ENCODE results near the gene CCL2.
"Not testable (repeated sequence)": the region's sequence is repeated elsewhere in the genome, so short reads cannot be mapped to it uniquely, and the experiment has no call there.

The CCL2 gene

DNA sequence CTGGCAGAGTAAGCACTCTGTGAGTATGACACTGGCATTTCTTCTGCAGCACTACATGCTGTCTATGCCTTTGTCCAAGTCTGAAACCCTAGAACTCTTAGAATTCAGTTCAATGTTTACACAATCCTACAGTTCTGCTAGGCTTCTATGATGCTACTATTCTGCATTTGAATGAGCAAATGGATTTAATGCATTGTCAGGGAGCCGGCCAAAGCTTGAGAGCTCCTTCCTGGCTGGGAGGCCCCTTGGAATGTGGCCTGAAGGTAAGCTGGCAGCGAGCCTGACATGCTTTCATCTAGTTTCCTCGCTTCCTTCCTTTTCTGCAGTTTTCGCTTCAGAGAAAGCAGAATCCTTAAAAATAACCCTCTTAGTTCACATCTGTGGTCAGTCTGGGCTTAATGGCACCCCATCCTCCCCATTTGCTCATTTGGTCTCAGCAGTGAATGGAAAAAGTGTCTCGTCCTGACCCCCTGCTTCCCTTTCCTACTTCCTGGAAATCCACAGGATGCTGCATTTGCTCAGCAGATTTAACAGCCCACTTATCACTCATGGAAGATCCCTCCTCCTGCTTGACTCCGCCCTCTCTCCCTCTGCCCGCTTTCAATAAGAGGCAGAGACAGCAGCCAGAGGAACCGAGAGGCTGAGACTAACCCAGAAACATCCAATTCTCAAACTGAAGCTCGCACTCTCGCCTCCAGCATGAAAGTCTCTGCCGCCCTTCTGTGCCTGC, at the start of gene CCL2:
Gene CCL2, plus strand, starts transcription at position 635 of the 730 bp plus-strand sequence. Its CDS starts 65 bp downstream, at position 700.
- no peak for DNase-seq

DNA sequence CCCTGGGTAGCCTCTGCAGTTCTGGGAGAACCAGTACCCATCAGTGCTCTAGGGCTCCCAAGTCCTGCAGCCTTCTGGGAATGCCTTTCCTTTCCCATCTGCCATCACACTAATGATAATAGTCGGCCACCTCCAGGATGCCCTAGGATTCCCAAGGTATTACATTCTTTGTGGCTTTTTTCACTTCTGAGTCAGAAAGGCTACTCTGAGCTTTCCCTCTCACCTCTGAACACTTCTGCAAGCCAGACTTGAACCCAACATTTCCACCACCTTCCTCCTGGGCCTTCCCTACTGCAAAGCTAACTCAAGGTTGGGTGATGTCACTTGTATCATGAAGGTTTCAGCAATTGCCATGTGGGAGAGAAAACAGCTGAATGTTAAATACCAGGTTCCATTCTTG, 49.7 kb upstream of the CCL2 start:
- no peak for DNase-seq

GRCh38 chr17:34206569-34206968, 48.5 kb upstream of the CCL2 start:
- DNase-seq, result no peak

- DNase-seq, result no peak
These were observed 47.5 kb upstream of the CCL2 start for GRCh38 chr17:34207572-34207971.

DNA sequence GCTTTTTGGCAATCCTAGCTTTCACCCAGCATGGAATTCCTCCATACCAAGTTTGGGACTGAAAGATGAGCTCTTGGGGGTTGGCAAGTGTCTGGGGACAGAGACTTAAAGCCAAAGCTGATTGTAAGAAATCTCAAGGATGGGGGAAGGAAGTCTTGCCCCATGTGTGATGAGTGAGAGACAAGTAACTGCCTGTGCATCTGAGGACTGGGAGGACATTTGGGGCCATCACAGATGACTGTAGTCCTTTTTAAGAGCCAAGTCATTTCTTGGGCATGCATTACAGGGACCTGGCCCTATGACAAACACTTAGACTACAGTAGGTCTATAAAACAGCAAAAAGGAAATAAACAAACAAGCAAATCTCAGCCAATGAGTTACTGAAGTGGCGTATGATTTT, 36.3 kb upstream of the CCL2 start:
- DNase-seq, result no peak

- no peak for DNase-seq
These were observed 35.7 kb upstream of the CCL2 start for GRCh38 chr17:34219405-34219804.

DNA sequence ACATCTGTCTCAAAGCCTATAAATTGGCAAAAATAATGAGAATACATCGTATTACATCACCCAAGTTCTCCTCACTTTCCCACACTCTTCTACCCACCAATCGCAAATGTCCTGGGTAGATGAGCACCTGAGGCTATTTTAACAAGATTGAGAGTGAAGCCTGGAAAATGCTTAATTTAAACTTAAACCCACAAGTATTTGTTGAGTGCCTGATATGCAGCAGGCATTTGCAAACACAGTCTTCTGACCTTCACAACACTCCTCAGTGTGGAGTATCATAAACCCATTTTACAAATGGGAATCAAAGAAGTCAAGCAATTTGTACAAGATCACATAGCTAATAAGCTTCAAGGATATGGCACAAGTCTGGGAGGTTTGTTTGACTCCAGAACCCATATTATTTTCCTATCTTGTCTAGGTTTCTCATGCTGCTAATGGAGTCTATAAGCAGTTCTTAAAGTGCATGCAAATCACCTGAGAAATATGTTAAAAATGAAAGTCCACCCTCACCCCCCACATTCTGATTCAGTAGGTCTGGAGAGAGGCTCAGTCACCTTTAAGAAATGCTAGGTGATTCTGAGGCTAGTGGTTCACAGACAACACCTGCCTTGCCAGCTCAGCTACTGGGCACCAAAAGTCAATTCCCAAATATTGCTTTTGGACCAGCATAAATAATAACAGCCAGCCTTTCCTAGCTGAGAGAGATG, 34.9 kb upstream of the CCL2 start:
- no peak for DNase-seq

- DNase-seq, result no peak
These were observed 34.2 kb upstream of the CCL2 start for GRCh38 chr17:34220752-34221395.

DNA sequence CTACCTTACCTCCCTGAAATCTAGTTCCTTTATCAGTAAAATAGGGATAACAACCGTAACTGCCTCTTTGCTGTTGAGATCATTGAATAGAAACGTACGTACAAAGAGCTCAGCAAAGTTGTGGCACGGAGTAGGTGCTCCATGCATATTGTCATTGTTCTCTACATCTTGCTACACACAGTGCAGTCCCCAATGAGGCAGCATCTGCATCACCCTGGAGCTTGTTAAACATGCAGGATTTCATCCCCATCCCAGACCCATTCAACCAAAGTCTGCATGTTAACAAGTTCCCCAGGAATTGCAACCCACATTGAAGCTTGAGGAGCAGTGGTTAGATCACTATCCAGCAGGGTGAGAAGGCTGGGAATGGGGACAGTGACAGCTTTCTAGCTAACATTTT, 33.7 kb upstream of the CCL2 start:
- DNase-seq, result no peak

GRCh38 chr17:34222722-34223497, 32.2 kb upstream of the CCL2 start:
- no peak for DNase-seq

DNA sequence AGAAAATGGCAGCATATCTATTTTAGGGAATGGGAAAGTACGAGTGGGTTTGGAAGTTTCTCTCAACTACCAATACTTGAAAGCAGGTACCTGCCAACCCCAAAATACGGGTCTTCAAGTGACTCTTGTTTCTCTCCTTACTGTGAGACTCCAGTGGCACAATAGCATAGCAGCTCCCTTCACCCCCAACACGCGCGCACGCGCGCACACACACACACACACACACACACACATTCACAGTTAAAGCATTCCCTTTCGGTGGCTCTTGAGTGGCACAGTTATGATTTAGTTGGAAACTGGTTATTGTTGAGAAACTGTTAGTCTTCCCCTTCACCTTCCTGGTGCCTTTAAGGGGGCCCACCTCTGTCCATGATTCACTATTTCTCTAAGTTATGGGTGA, 30.0 kb upstream of the CCL2 start:
- DNase-seq, result no peak

GRCh38 chr17:34226011-34226743, 28.9 kb upstream of the CCL2 start:
- no peak for DNase-seq

DNA sequence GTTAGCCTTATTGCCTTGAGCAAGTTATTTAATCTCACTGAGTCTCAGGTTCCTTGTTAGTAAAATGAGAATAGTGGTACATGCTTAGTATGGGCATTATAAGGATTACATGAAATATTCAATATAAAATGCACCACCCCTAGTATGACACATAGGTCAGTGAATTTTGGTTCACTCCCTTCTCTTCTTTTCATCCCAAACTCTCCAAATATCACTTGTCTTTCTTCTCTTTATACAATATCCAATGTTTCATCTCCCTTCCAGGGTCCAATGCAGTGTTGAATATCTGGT, 28.4 kb upstream of the CCL2 start:
- no peak for DNase-seq

DNA sequence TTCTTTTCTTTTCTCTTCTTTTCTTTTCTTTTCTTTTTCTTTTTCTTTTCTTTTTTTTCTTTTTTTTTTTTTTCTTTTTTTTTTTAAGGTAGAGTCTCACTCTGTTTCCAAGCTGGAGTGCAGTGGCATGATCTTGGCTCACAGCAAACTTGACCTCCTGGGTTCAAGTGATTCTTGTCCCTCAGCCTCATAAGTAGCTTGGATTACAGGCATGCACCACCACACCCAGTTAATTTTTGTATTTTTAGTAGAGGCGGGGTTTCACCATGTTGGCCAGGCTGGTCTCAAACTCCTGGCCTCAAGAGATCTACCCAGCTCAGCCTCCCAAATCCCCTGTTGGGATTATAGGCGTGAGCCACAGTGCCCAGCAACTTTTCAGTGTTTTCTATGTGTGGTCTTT, 27.8 kb upstream of the CCL2 start:
- DNase-seq, result not testable (repeated sequence)

- no peak for DNase-seq
These were observed 27.4 kb upstream of the CCL2 start for GRCh38 chr17:34227707-34228106.

- DNase-seq, result no peak
These were observed 26.3 kb upstream of the CCL2 start for GRCh38 chr17:34228781-34229180.

DNA sequence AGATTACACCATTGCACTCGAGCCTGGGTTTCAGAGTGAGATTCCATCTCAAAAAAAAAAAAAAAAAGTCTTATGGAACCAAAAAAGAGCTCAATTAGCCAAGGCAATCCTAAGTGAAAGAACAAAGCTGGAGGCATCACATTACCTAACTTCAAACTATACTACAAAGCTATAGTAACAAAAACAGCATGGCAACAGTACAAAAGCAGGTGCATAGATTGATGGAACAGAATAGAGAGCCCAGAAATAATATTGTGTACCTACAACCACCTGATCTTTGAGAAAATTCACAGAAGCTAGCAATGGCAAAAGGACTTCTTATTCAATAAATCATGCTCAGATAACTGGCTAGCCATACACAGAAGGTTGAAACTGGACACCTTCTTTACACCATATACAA, 24.7 kb upstream of the CCL2 start:
- no peak for DNase-seq

DNA sequence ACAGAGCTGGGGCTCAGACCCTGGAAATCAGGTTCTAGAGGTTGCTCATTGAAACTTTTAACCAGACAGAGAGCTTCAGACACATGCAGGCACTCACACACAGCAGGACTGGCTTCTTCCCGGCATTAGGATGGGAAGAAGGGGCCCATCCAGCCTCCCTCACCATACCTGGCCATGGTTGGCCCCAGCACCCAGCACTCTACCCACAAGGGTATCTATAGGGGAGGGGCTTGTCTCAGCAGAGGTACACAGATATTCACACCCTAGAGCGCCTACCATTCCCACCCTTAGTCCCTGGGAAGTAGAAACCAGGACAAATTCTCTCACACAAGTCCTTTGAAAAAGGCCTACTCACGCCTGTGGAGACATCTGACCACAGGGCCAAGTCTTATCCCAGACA, 20.5 kb upstream of the CCL2 start:
- DNase-seq, result no peak

GRCh38 chr17:34235389-34236028, 19.6 kb upstream of the CCL2 start:
- DNase-seq, result no peak

DNA sequence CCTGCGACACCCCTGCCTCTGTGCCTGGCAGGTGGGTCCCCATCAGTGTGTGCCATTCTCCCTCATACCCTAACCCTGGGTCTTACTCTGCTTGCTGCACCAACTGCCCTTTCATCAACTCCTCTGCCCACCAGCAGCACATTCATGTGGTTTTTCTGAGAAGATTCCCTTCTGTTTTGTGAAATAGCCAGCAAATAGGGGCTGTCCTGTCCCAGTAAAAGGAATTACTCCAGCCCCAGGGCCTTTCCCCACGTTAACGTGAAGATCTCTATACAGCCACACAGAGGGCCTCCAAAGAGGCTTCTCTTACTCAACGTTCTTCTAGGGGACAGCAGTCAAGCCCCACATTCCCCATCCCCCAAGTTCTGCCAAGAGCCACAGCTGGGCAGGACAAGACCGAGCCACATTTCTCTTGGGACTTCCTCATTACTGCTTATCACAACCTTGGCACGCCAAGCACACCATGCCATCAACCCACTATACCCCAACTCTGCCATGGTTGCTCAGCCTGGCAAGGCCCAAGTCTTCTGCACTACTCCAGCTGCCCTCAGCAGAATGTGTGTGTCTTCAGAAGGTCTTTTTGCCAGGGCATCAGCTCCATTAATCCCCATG, 18.7 kb upstream of the CCL2 start:
- no peak for DNase-seq

DNA sequence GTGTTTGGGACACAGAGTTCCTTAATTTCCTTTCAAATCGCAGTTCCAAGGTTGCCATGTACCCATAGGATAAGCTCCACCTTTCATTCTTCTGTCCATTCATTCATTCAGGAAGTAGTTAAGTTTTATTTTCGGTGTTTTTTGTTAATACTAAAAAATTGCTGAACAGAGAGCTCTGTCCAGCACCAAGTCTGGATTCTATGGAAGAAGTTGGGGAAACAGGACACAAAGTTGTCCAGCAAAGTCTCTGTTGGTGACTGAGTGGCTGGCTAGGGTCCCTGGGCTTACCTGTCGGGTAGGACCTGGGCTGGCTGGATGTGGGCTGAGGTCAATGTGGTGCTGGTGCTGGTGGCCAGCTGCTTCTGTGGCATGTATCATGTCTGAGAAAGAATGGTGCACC, 17.6 kb upstream of the CCL2 start:
- DNase-seq, result no peak

DNA sequence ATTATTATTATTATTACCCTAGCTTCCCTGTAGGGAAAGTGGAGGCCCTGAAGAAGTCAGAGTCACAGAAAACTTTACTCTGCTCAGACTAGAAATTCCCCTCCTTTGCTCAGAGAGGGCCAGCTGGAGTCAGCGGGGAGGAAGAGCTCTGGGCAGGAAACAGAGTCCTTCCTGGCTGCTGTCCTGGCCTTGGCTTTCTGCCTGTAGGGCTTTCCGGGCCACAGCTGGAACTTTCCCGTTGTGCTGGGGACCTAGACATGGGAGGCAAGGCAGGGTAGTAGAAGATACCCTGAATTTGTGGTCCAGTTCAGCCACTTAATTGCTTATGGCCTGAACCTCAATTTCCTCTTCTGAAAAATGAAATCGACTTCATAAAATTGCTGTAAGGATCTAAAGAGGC, 14.0 kb upstream of the CCL2 start:
- DNase-seq, result no peak

Measured in stimulated activated naive CD4-positive, alpha-beta T cell treated with Interleukin-2 at 50 U/mL for 16 hours (primary cell).